Measurements from ENCODE around the gene TRABD.

DNA sequence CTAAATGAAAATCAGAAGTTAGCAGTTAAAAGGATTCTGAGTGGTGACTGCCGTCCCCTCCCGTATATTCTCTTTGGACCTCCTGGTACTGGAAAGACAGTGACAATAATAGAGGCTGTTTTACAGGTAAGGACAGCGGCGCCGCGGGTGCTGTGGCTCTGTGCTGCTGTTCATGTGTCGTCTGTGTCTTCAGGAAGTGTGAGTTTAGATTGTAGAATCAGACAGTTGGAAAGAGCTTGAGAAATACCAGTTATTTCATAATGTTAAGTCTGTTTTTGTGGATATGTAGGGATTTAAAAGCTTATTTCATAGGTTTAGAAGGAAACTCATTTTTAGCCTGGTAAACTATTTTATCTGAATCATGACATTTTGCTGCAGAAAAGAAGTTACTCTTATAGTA is 42.6 kb upstream of the TRABD start:
- TF ChIP-seq, protein P1, sequence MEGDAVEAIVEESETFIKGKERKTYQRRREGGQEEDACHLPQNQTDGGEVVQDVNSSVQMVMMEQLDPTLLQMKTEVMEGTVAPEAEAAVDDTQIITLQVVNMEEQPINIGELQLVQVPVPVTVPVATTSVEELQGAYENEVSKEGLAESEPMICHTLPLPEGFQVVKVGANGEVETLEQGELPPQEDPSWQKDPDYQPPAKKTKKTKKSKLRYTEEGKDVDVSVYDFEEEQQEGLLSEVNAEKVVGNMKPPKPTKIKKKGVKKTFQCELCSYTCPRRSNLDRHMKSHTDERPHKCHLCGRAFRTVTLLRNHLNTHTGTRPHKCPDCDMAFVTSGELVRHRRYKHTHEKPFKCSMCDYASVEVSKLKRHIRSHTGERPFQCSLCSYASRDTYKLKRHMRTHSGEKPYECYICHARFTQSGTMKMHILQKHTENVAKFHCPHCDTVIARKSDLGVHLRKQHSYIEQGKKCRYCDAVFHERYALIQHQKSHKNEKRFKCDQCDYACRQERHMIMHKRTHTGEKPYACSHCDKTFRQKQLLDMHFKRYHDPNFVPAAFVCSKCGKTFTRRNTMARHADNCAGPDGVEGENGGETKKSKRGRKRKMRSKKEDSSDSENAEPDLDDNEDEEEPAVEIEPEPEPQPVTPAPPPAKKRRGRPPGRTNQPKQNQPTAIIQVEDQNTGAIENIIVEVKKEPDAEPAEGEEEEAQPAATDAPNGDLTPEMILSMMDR (IDR thresholded peaks at IDR 0.05; ENCODE audit: low read length): no peak
- TF ChIP-seq EZH2 (optimal IDR thresholded peaks at IDR 0.05; ENCODE audit: low read depth, low read length): no peak
- TF ChIP-seq EZH2phosphoT487 (IDR thresholded peaks at IDR 0.05; ENCODE audit: low read length): no peak
